Left forelimb (tissue), 1 donor: ENCODE data around the gene SPEN.

Experiments used
- DNase-seq: peaks from one replicate; pipeline ENCODE4 v3.0.0-alpha.2; 2018; ENCODE audit warnings: low spot score

SPEN gene

GRCh38 chr1:15935056-15935950, 87.8 kb downstream of the SPEN start:
- DNase-seq = no peak

- peak; percentile 65 for DNase-seq
Measured at GRCh38 chr1:15936025-15936424, 88.5 kb downstream of the SPEN start.

DNA sequence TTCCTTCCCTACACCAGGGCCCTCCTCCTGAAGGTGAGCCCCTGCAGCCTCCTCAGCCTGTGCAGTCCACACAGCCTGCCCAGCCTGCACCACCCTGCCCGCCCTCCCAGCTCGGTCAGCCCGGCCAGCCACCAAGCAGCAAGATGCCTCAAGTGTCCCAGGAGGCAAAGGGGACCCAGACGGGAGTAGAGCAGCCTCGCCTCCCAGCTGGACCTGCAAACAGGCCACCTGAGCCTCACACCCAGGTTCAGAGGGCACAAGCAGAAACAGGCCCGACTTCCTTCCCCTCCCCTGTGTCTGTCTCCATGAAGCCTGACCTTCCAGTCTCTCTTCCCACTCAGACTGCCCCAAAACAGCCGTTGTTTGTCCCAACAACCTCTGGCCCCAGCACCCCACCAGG, 89.6 kb downstream of the SPEN start:
- DNase-seq = no peak

GRCh38 chr1:15937706-15938168, 90.2 kb downstream of the SPEN start:
- DNase-seq = no peak

DNA sequence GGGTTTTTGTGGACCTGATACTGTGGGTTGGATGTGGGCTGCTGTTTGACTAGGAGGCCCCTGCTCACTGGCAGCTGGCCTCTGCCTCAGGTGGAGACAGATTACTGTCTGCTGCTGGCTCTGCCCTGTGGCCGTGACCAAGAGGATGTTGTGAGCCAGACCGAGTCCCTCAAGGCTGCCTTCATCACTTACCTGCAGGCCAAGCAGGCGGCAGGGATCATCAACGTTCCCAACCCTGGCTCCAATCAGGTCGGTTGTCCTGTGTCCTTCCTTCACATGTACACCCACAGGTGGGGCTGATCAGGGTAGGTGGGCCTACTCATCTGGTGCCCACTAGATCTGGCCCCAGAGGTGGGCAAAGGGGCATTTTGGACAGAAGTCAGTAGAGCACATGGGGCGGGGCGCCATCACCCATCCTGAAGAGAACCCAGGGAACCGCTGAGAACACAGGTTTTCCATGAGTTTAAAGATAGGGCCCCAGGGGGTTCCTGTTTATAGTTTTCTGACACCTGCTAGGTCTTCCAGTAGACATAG, 91.2 kb downstream of the SPEN start:
- DNase-seq = no peak

GRCh38 chr1:15939181-15940109, 91.9 kb downstream of the SPEN start:
- no peak for DNase-seq

- no peak for DNase-seq
Measured at GRCh38 chr1:15940110-15941043, 92.9 kb downstream of the SPEN start.

DNA sequence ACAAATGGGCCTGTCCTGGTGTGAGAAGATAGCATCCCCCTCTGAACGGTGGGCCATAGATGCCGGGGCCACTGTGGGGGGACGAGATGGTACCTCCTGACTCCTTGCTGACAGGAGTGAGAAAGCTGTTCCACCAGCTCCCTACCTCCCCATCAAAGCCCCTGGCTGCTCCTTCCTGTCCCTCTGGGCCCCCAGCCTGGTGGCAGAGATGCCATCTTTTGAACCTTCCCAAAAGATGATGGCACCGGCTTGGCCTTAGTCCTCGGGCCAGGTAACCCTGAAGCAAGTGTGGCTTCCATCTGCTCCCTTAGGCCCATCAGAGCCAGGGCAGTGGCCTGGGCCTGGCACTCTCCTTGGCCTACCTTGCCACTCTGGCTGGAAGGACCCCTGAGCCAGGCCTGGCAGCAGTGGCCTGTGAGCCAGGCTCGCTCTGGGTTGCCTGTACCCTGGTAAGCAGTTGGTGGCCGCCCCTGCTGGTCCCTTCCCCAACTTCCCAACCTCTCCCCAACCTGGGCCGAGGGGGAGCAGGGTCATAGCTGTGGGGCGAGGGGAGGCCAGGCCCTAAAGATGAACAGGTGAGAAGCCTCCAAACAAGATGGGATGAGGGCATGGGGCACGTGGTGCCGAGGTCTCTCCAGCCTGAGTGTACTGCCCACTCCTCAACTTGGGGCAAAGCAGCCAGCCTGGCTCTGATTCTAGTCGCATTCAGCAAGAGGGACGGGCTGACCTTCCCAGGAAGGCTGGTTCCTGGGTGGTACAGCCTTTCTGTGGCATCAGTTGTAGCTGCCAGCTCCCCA, 93.7 kb downstream of the SPEN start:
- DNase-seq = no peak

GRCh38 chr1:15941899-15942660, 94.6 kb downstream of the SPEN start:
- DNase-seq = no peak

- no peak for DNase-seq
Measured at GRCh38 chr1:15942661-15943327, 95.3 kb downstream of the SPEN start.

GRCh38 chr1:15943328-15943991, 96.0 kb downstream of the SPEN start:
- peak; percentile 63 for DNase-seq

GRCh38 chr1:15943992-15944307, 96.4 kb downstream of the SPEN start:
- peak; percentile 58 for DNase-seq

GRCh38 chr1:15944308-15945010, 97.0 kb downstream of the SPEN start:
- DNase-seq = peak; percentile 64

- DNase-seq = peak; percentile 52
Measured at GRCh38 chr1:15945011-15945831, 97.7 kb downstream of the SPEN start.

- DNase-seq = peak; percentile 53
Measured at GRCh38 chr1:15945832-15946448, 98.4 kb downstream of the SPEN start.

DNA sequence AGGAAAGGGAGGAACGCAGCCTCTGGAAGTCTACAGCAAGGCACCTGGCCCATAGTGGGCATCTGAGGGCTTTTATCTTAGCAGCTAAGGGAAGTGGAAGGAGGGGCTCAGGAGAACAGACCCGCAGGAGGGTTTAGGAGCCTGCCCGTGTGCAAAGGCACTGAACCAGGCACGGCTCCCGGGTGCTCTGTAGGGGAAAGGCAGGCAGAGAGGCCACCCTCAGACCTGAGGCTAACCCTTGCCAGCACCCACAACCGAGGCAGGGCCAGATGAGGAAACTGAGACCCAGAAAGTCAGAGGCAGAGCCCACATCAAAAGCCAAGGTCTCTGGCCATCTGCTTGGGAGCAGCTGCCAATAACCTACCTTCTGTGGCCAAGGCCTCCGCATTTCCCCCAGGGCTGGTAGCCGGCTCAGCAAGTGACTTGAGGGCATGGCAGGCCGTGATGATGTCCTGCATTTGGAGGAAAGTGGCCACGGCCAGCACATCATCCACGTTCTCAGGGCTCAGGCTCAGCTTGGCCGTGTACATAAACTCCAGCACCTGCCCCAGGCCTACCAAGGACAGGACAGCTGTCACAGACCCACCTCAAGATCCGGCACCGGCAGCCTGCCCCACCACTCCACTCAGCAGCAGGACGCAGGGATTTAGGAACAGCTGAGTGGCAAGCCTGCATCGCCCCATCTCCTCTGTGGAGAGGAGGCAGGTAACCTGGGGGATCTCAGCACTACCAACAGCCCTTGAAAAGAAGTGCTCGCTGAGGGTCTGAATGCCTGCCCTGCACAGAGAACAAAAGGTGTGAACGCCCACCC, 99.3 kb downstream of the SPEN start:
- peak; percentile 51 for DNase-seq
